Stimulated activated CD4-positive, alpha-beta T cell treated with anti-CD3 and anti-CD28 coated beads, TNF-alpha, amount 100 ng/mL, for 4 hours (primary cell): ENCODE data around the gene KHK.

Experiments used
- DNase-seq, 3 experiments: peaks; one replicate each; pipeline ENCODE4 v3.0.0-alpha.2; 2020; ENCODE audit warnings: low read depth in 3 of 3

The KHK gene

GRCh38 chr2:27081984-27082772 lies 4.4 kb upstream of the KHK start:
- no peak for DNase-seq

- no peak for DNase-seq
These were observed 3.7 kb upstream of the KHK start for GRCh38 chr2:27082773-27083409.

GRCh38 chr2:27083410-27084296 lies 2.9 kb upstream of the KHK start:
- DNase-seq = no peak

- DNase-seq = no peak
These were observed 2.1 kb upstream of the KHK start for GRCh38 chr2:27084297-27085061.

GRCh38 chr2:27085062-27085672 lies 1.4 kb upstream of the KHK start:
- DNase-seq = no peak

- DNase-seq = peak in 2 of 3 experiments; percentile 19 to 24
These were observed 891 bp upstream of the KHK start for GRCh38 chr2:27085673-27086089.

GRCh38 chr2:27086090-27086723 lies 365 bp upstream of the KHK start:
- DNase-seq = peak; percentile 96 to 99 (median 98)

- no peak for DNase-seq
These were observed 1.3 kb downstream of the KHK start for GRCh38 chr2:27087823-27088410.

- no peak for DNase-seq
These were observed 2.1 kb downstream of the KHK start for GRCh38 chr2:27088634-27089033.

GRCh38 chr2:27089111-27089954 lies 2.8 kb downstream of the KHK start:
- DNase-seq = no peak

GRCh38 chr2:27091746-27092695 lies 5.4 kb downstream of the KHK start:
- DNase-seq = no peak

GRCh38 chr2:27092696-27093429 lies 6.3 kb downstream of the KHK start:
- DNase-seq = no peak

- no peak for DNase-seq
These were observed 7.1 kb downstream of the KHK start for GRCh38 chr2:27093430-27094352.

- DNase-seq = no peak
These were observed 7.9 kb downstream of the KHK start for GRCh38 chr2:27094353-27094984.

GRCh38 chr2:27095427-27095744 lies 8.8 kb downstream of the KHK start:
- DNase-seq = no peak
